Mesenteric fat pad (tissue), 1 donor: ENCODE measurements around the gene RGL4. TPM values are rescaled to one million over a fixed set of nuclear protein-coding genes. Genes with fewer than 3 reads are reported as not detected.

Source experiments
- DNase-seq: peaks from one replicate; pipeline ENCODE4 v3.0.0-alpha.2; 2020; ENCODE audit warnings: low spot score
- total RNA-seq: library from RNA; stranded (reverse); fragmentation: NEBNext Ultra II Directional; extraction: Animal tissue kit (Norgen Biotek cat#: 25700); gene quantifications from one replicate; pipeline ENCODE4 v1.2.1, GENCODE V29; 2021
- donor health status: DM: yes; HTN: yes; CAD: no.

Gene RGL4
- total RNA-seq, 1 donor from 2014 or later = 1.5 TPM

- no peak for DNase-seq
Observed at GRCh38 chr22:23677701-23677995, 13.2 kb upstream of the RGL4 start.

GRCh38 chr22:23678133-23678532, 12.7 kb upstream of the RGL4 start:
- DNase-seq = peak; percentile 35

- DNase-seq = peak; percentile 69
Observed at GRCh38 chr22:23681026-23681809, 9.6 kb upstream of the RGL4 start.

- DNase-seq = no peak
Observed at GRCh38 chr22:23682077-23682476, 8.7 kb upstream of the RGL4 start.

- peak; percentile 57 for DNase-seq
Observed at GRCh38 chr22:23682827-23683355, 7.9 kb upstream of the RGL4 start.

GRCh38 chr22:23683545-23683944, 7.3 kb upstream of the RGL4 start:
- DNase-seq = no peak

GRCh38 chr22:23684026-23684425, 6.8 kb upstream of the RGL4 start:
- DNase-seq = no peak

GRCh38 chr22:23684561-23685031, 6.2 kb upstream of the RGL4 start:
- DNase-seq = no peak

- peak; percentile 30 for DNase-seq
Observed at GRCh38 chr22:23685205-23685784, 5.5 kb upstream of the RGL4 start.

GRCh38 chr22:23686416-23687024, 4.3 kb upstream of the RGL4 start:
- DNase-seq = peak; percentile 37

- DNase-seq = peak; percentile 76
Observed at GRCh38 chr22:23688121-23688520, 2.7 kb upstream of the RGL4 start.

- DNase-seq = peak; percentile 30
Observed at GRCh38 chr22:23688571-23688970, 2.2 kb upstream of the RGL4 start.

- DNase-seq = peak; percentile 53
Observed at GRCh38 chr22:23689414-23689813, 1.4 kb upstream of the RGL4 start.

- peak; percentile 62 for DNase-seq
Observed at GRCh38 chr22:23691748-23692423, 1.1 kb downstream of the RGL4 start.

- peak; percentile 71 for DNase-seq
Observed at GRCh38 chr22:23692598-23693291, 1.9 kb downstream of the RGL4 start.

GRCh38 chr22:23693979-23694680, 3.3 kb downstream of the RGL4 start:
- peak; percentile 81 for DNase-seq

GRCh38 chr22:23695141-23695540, 4.3 kb downstream of the RGL4 start:
- peak; percentile 39 for DNase-seq

- DNase-seq = peak; percentile 69
Observed at GRCh38 chr22:23695571-23696325, 4.9 kb downstream of the RGL4 start.

GRCh38 chr22:23696326-23696851, 5.6 kb downstream of the RGL4 start:
- DNase-seq = peak; percentile 74
